Measurements from ENCODE around the gene SORT1. TPM values are rescaled to one million over a fixed set of nuclear protein-coding genes. Genes with fewer than 3 reads are reported as not detected.

The SORT1 gene
- total RNA-seq, 1 donor from 2014 or later, result 0.20 TPM

GRCh38 chr1:109262231-109263055 is 135.3 kb downstream of the SORT1 start:
- Mint-ChIP-seq H3K36me3 (ENCODE audit: low read depth) (no peaks in the 10 kb centered on the region), H3K4me1 (peaks cover 4% of the 10 kb centered on the region), H3K27me3 (peaks cover 2% of the 10 kb centered on the region), H3K4me3 (no peak overlapping the region), H3K9me3 (no peaks in the 10 kb centered on the region), H3K27ac (no peak overlapping the region)
- ATAC-seq (ENCODE audit: low read depth) (no peak), DNase-seq (no peak)
- intact Hi-C loops (cut with micrococcal nuclease), result loop anchor here (1.0 kb wide), 4 partner anchors 21 to 270 kb away; partner anchors contain the start of gene PSRC1
- ChIA-PET CTCF (interaction anchor here (1.8 kb wide), 1 partner anchor 9 kb away, joined by 4 read pairs; no protein-coding TSS in a partner anchor), POLR2A (no interaction called here)
- TF ChIP-seq CTCF (IDR thresholded peaks at IDR 0.05), result no peak

- DNase-seq, result no peak
- Mint-ChIP-seq H3K27me3 (peaks cover 2% of the 10 kb centered on the region), H3K9me3 (no peaks in the 10 kb centered on the region), H3K36me3 (ENCODE audit: low read depth) (no peaks in the 10 kb centered on the region), H3K4me3 (no peak overlapping the region), H3K27ac (no peak overlapping the region), H3K4me1 (peaks cover 4% of the 10 kb centered on the region)
- TF ChIP-seq CTCF (IDR thresholded peaks at IDR 0.05), result no peak
- ChIA-PET CTCF (no interaction called here), POLR2A (no interaction called here)
- no peak for ATAC-seq (ENCODE audit: low read depth)
- intact Hi-C loops (cut with micrococcal nuclease), result no loop called here
Observed at GRCh38 chr1:109261578-109261977, 136.1 kb downstream of the SORT1 start.

GRCh38 chr1:109261006-109261405 is 136.7 kb downstream of the SORT1 start:
- H3K36me3 Mint-ChIP-seq (ENCODE audit: low read depth), result no peaks in the 10 kb centered on the region
- no peak for DNase-seq
- POLR2A ChIA-PET, result no interaction called here
- CTCF ChIA-PET, result interaction anchor here (0.8 kb wide), 1 partner anchor 13 kb away, joined by 3 read pairs; no protein-coding TSS in a partner anchor
- no peak overlapping the region for H3K27ac Mint-ChIP-seq
- H3K4me1 Mint-ChIP-seq, result peaks cover 4% of the 10 kb centered on the region
- no peak for ATAC-seq (ENCODE audit: low read depth)
- H3K4me3 Mint-ChIP-seq, result no peak overlapping the region
- H3K9me3 Mint-ChIP-seq, result no peaks in the 10 kb centered on the region
- peaks cover 2% of the 10 kb centered on the region for H3K27me3 Mint-ChIP-seq
- intact Hi-C loops (cut with micrococcal nuclease), result no loop called here
- no peak for TF ChIP-seq CTCF (IDR thresholded peaks at IDR 0.05)

- TF ChIP-seq CTCF (IDR thresholded peaks at IDR 0.05), result no peak
- DNase-seq (no peak), ATAC-seq (ENCODE audit: low read depth) (no peak)
- Mint-ChIP-seq H3K27ac (no peak overlapping the region), H3K4me1 (peaks cover 4% of the 10 kb centered on the region), H3K9me3 (no peaks in the 10 kb centered on the region), H3K36me3 (ENCODE audit: low read depth) (no peaks in the 10 kb centered on the region), H3K4me3 (no peak overlapping the region), H3K27me3 (peaks cover 2% of the 10 kb centered on the region)
- CTCF ChIA-PET, result interaction anchor here (0.8 kb wide), 1 partner anchor 14 kb away, joined by 3 read pairs; no protein-coding TSS in a partner anchor
- intact Hi-C loops (cut with micrococcal nuclease), result no loop called here
- POLR2A ChIA-PET, result interaction anchor here (0.7 kb wide), 1 partner anchor 143 kb away, joined by 3 read pairs; no protein-coding TSS in a partner anchor
Observed at GRCh38 chr1:109259674-109260557, 137.8 kb downstream of the SORT1 start.

Other genes starting within 250 kb of the SORT1 start
- gene SARS1, start 184.0 kb downstream of the SORT1 start, total RNA-seq, result 182 and 188 TPM in 2 replicates
- gene CELSR2, start 148.4 kb downstream of the SORT1 start, total RNA-seq, result 0.81 and 1.1 TPM in 2 replicates
- gene PSRC1, start 114.8 kb downstream of the SORT1 start, total RNA-seq, result 0.69 TPM in 1 of 2 replicates, not detected in the other
- not detected in 2 replicates for gene MYBPHL, start 90.9 kb downstream of the SORT1 start, total RNA-seq
- gene PSMA5, start 28.5 kb upstream of the SORT1 start, total RNA-seq, result 105 and 125 TPM in 2 replicates
- gene SYPL2, start 68.6 kb upstream of the SORT1 start, total RNA-seq, result not detected in 2 replicates
- gene ATXN7L2, start 86.0 kb upstream of the SORT1 start, total RNA-seq, result 7.5 and 9.0 TPM in 2 replicates
- 17.1 and 18.1 TPM in 2 replicates for gene CYB561D1, start 96.2 kb upstream of the SORT1 start, total RNA-seq
- gene AMIGO1, start 111.8 kb upstream of the SORT1 start, total RNA-seq, result 0.42 and 0.53 TPM in 2 replicates
- 0.15 TPM in 1 of 2 replicates, not detected in the other for gene GPR61, start 142.0 kb upstream of the SORT1 start, total RNA-seq
- gene GNAI3, start 150.7 kb upstream of the SORT1 start, total RNA-seq, result 7.5 and 8.4 TPM in 2 replicates
- 0.71 TPM in 1 of 2 replicates, not detected in the other for gene GNAT2, start 221.7 kb upstream of the SORT1 start, total RNA-seq
- gene AMPD2, start 221.9 kb upstream of the SORT1 start, total RNA-seq, result 56.8 and 64.9 TPM in 2 replicates